Stimulated activated naive CD8-positive, alpha-beta T cell treated with anti-CD3 and anti-CD28 coated beads, Interleukin-15, Interleukin-2, amounts not matched to agents 100 ng/mL and 50 ng/mL, for 24 hours (primary cell): Measurements from ENCODE around the gene MYO1F.
A peak's percentile ranks its signal among the peaks of the same experiment; 100 is the strongest.
"Not testable (repeated sequence)": the region's sequence is repeated elsewhere in the genome, so short reads cannot be mapped to it uniquely, and the experiment has no call there.

ENCODE experiments used
- H3K27ac Mint-ChIP-seq: one replicate; pipeline ENCODE4 v1.8.0; 2021; ENCODE audit warnings: mild to moderate bottlenecking, mixed read lengths
- H3K27me3 Mint-ChIP-seq: one replicate; pipeline ENCODE4 v1.8.0; 2021; ENCODE audit warnings: mixed read lengths
- H3K36me3 Mint-ChIP-seq: one replicate; pipeline ENCODE4 v1.8.0; 2021; ENCODE audit warnings: low read depth, mixed read lengths
- H3K4me1 Mint-ChIP-seq: one replicate; pipeline ENCODE4 v1.8.0; 2021; ENCODE audit warnings: low read depth, mixed read lengths
- H3K4me3 Mint-ChIP-seq: one replicate; pipeline ENCODE4 v1.8.0; 2021; ENCODE audit warnings: mild to moderate bottlenecking, mixed read lengths
- H3K9me3 Mint-ChIP-seq: one replicate; pipeline ENCODE4 v1.8.0; 2021; ENCODE audit warnings: mixed read lengths

MYO1F gene

DNA sequence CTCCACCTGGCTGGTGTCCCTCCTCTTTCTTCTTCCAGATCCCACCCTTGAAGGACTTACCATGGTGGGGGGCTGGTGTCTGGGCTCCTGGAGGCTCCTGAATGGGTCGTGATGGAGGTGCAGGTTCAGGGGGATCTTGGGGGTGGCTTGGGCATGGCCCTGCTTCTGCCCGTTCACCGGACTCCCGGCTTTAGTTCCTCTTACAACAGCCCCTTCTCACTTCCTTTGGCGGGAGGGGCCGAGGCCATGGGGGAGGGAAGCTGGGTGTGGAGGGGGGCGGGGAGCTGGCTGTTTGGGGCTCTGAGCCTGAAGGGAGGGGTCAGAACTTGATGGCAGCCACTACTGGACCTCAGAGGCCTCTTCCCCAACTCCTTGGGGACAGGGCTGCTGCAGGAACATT lies at the start of gene MYO1F:
Gene MYO1F (minus strand): TSS at position 196 of the 400 bp plus-strand sequence. CDS start 133 bp downstream, at position 63.
- Mint-ChIP-seq H3K4me3 (peak within 1 kb of the TSS; percentile 87), H3K4me1 (peaks cover 61% of the 10 kb centered on the region), H3K36me3 (no peaks in the 10 kb centered on the region)

DNA sequence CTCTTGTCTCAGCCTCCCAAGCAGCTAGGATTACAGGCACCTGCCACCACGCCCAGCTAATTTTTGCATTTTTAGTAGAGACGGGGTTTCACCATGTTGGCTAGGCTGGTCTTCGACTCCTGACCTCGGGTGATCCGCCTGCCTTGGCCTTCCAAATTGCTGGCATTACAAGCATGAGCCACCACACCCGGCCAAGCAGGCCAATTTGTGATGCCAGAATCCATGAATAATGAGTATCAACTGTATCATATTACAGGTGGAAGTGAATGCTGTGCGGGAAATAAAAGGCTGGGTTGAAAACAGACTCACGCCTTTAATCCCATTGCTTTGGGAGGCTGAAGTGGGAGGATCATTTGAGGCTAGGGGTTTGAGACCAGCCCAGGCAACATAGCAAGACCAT lies 49.6 kb upstream of the MYO1F start:
- Mint-ChIP-seq H3K27me3 (no peaks in the 10 kb centered on the region), H3K27ac (no peak overlapping the region), H3K36me3 (no peaks in the 10 kb centered on the region), H3K9me3 (no peaks in the 10 kb centered on the region), H3K4me3 (no peak overlapping the region), H3K4me1 (no peaks in the 10 kb centered on the region)

More for the DNA sequence above, at the start of gene MYO1F:
- Mint-ChIP-seq H3K27me3 (peaks cover 3% of the 10 kb centered on the region), H3K9me3 (no peaks in the 10 kb centered on the region), H3K27ac (peak within 1 kb of the TSS; percentile 72)

DNA sequence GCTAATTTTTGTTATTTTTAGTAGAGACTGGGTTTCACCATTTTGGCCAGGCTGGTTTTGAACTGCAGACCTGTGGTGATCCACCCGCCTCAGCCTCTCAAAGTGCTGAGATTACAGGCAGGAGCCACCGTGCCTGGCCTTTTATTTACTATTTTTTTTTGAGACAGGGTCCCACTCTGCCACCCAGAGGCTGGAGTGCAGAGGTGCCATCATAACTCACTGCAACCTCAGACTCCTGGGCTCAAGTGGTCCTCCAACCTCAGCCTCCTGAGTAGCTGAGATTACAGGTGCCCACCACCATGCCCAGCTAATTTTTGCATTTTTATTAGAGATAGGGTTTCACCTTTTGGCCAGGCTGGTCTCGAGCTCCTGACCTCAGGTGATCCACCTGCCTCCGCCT lies 45.6 kb upstream of the MYO1F start:
- not testable (repeated sequence) for H3K4me1 Mint-ChIP-seq, H3K27me3 Mint-ChIP-seq, H3K27ac Mint-ChIP-seq, H3K9me3 Mint-ChIP-seq, H3K36me3 Mint-ChIP-seq, H3K4me3 Mint-ChIP-seq

DNA sequence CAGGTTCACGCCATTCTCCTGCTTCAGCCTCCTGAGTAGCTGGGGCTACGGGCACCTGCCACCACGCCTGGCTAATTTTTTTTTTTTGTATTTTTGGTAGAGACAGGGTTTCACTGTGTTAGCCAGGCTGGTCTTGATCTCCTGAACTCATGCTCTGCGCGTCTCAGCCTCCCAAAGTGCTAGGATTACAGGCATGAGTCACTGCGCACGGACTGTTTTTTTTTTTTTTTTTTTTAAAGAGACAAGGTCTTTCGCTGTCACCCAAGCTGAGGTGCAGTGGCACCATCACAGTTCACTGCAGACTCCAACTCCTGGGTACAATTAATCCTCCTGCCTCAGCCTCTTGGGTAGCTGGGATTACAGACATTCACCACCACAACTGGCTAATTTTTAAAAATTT lies 41.5 kb upstream of the MYO1F start:
- Mint-ChIP-seq H3K4me3 (no peak overlapping the region), H3K4me1 (peaks cover 8% of the 10 kb centered on the region), H3K27ac (no peak overlapping the region), H3K36me3 (no peaks in the 10 kb centered on the region), H3K9me3 (no peaks in the 10 kb centered on the region), H3K27me3 (no peaks in the 10 kb centered on the region)

DNA sequence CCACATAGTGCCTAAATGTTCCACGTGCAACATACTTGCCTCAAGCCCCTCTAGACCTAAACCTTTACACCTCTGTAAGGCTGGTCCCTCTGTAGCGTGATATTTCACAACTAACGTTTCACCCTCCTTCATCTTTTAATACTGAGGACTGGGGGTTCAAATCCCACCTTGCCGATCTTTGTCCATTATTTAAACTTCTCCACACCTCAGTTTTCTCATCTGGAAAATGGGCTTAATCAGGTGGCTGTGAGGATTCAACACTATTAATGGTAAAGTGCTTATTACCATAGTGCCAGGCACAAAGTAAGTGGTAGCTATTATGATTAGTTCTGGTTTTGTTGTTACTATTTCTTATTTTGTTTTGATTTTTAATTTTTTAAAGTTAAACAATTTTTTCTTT lies 40.7 kb upstream of the MYO1F start:
- Mint-ChIP-seq H3K36me3 (no peaks in the 10 kb centered on the region), H3K4me3 (no peak overlapping the region), H3K9me3 (no peaks in the 10 kb centered on the region)

DNA sequence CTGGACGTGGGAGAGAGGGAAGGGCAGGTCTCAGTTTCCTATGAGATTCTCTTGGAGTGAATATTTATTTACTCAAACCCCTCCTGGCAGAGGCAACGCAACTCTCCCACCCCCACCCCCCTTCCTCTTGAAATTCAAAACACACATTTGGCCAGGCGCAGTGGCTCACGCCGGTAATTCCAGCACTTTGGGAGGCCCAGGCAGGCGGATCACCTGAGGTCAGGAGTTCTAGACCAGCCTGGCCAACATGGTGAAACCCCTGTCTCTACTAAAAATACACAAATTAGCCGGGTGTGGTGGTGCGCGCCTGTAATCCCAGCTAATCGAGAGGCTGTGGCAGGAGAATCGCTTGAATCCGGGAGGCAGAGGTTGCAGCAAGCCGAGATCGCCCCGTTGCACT lies 40.1 kb upstream of the MYO1F start:
- H3K27ac Mint-ChIP-seq, H3K27me3 Mint-ChIP-seq, H3K36me3 Mint-ChIP-seq, H3K4me3 Mint-ChIP-seq, H3K9me3 Mint-ChIP-seq: not testable (repeated sequence)
- H3K4me1 Mint-ChIP-seq: peaks cover 14% of the 10 kb centered on the region

More for the DNA sequence above, 40.7 kb upstream of the MYO1F start:
- peaks cover 9% of the 10 kb centered on the region for H3K4me1 Mint-ChIP-seq
- no peak overlapping the region for H3K27ac Mint-ChIP-seq
- H3K27me3 Mint-ChIP-seq: no peaks in the 10 kb centered on the region

DNA sequence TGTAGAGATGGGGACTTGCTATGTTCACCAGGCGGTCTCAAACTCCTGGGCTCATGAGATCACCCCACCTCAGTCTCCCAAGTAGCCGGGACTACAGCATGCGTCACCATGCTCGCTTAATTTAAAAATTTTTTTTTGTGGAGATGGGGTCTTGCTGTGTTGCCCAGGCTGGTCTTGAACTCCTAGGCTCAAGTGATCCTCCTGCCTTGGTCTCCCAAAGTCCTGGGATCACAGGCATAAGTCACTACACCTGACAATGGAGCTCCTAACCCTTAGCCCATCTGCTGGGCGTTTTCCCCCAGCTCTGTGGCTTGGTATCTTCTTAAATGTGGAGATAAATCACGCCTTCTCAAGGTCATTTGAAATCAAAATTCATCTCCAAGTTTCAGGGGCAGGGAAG lies 39.6 kb upstream of the MYO1F start:
- Mint-ChIP-seq H3K9me3 (no peaks in the 10 kb centered on the region), H3K27me3 (no peaks in the 10 kb centered on the region), H3K27ac (no peak overlapping the region), H3K4me3 (no peak overlapping the region), H3K36me3 (no peaks in the 10 kb centered on the region), H3K4me1 (peaks cover 18% of the 10 kb centered on the region)

DNA sequence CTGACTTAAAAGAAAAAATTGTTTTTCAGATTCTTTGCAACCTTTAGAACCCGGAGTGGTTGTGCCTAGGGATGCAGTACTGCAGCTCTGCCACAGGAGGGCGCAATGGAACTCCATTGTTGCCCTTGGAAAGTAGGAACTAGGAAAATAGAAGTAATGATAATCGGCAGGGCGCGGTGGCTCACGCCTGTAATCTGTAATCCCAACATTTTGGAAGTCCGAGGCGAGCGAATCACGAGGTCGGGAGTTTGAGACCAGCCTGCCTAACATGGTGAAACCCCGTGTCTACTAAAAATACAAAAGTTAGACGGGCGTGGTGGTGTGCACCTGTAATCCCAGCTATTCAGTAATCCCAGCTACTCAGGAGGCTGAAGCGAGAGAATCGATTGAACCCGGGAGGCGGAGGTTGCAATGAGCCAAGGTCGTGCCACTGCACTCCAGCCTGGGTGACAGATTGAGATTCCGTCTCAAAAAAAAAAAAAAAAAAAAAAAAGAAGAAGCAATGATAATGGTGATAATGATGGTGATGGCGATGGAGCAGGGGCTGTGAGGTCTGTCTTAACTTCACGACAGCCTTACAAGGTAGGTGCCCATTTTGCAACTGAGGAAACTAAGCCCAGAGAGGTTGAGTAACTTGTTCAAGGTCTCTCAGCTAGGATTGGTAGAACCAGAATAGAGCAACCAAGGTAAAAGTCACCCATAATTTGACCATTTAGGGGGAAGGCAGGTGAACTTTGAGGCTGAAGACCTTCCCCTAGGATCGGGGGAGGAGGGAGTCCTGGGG lies 38.8 kb upstream of the MYO1F start:
- Mint-ChIP-seq H3K9me3 (no peaks in the 10 kb centered on the region), H3K27me3 (no peaks in the 10 kb centered on the region), H3K4me3 (no peak overlapping the region), H3K4me1 (peaks cover 22% of the 10 kb centered on the region), H3K36me3 (no peaks in the 10 kb centered on the region), H3K27ac (no peak overlapping the region)

DNA sequence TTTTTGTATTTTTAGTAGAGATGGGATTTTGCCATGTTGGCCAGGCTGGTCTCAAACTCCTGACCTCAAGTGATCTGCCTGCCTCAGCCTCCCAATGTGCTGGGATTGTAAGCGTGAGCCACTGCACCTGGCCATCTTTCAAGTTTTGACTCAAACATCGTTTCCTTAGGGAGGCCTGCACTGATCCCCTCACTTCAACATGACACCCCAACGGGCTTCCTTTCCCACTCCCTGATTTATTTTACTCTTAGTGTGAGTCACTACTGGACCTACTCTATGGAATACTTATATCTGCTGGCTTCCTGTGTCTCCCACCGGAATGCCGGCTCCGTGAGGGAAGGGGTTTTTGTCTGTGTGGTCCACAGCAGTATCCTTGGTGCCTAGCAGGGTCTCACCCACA lies 37.8 kb upstream of the MYO1F start:
- H3K4me3 Mint-ChIP-seq: no peak overlapping the region
- H3K27me3 Mint-ChIP-seq: peaks cover 3% of the 10 kb centered on the region
- H3K36me3 Mint-ChIP-seq: no peaks in the 10 kb centered on the region
- peaks cover 25% of the 10 kb centered on the region for H3K4me1 Mint-ChIP-seq
- no peaks in the 10 kb centered on the region for H3K9me3 Mint-ChIP-seq
- no peak overlapping the region for H3K27ac Mint-ChIP-seq

DNA sequence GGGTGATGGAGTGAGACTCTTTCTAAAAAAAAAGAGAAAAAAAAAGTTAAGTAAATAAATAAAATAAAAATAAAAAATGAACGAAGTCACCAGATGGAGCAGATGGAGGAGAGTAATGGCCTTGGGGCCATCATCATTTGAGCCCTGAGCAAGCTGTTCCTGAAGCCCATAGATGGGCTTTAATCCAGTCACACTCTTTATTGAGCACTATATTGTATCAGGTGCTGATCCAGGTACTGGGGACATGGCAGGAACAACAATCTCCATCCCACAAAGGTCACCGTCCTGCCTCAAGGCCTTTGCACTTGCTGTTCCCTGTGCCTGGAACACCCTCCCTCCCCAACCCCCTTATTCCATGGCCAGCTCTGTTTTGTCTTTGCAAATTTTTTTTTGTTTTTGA lies 37.2 kb upstream of the MYO1F start:
- H3K4me3 Mint-ChIP-seq: no peak overlapping the region
- H3K36me3 Mint-ChIP-seq: no peaks in the 10 kb centered on the region
- H3K4me1 Mint-ChIP-seq: peaks cover 30% of the 10 kb centered on the region
- no peaks in the 10 kb centered on the region for H3K9me3 Mint-ChIP-seq
- H3K27ac Mint-ChIP-seq: no peak overlapping the region
- peaks cover 6% of the 10 kb centered on the region for H3K27me3 Mint-ChIP-seq

DNA sequence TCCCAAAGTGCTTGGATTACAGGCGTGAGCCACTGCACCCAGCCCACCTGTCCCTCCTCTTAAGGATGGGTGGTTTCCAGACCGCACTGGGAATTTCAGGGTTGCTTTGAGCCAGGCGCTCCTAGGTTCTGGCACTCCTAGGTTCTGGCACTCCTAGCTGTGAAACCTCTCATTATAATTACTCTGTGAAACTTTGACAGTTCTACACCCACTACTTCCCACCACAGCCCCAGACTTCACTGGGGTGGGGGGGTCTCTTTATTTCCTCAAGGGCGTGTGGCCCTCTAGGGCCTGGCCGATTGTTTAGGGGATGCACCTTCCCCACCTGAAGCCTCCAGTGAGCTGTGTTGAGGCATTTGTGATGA lies 35.5 kb upstream of the MYO1F start:
- H3K27ac Mint-ChIP-seq: no peak overlapping the region
- H3K36me3 Mint-ChIP-seq: no peaks in the 10 kb centered on the region
- no peak overlapping the region for H3K4me3 Mint-ChIP-seq
- peaks cover 39% of the 10 kb centered on the region for H3K4me1 Mint-ChIP-seq
- peaks cover 6% of the 10 kb centered on the region for H3K27me3 Mint-ChIP-seq
- H3K9me3 Mint-ChIP-seq: no peaks in the 10 kb centered on the region

DNA sequence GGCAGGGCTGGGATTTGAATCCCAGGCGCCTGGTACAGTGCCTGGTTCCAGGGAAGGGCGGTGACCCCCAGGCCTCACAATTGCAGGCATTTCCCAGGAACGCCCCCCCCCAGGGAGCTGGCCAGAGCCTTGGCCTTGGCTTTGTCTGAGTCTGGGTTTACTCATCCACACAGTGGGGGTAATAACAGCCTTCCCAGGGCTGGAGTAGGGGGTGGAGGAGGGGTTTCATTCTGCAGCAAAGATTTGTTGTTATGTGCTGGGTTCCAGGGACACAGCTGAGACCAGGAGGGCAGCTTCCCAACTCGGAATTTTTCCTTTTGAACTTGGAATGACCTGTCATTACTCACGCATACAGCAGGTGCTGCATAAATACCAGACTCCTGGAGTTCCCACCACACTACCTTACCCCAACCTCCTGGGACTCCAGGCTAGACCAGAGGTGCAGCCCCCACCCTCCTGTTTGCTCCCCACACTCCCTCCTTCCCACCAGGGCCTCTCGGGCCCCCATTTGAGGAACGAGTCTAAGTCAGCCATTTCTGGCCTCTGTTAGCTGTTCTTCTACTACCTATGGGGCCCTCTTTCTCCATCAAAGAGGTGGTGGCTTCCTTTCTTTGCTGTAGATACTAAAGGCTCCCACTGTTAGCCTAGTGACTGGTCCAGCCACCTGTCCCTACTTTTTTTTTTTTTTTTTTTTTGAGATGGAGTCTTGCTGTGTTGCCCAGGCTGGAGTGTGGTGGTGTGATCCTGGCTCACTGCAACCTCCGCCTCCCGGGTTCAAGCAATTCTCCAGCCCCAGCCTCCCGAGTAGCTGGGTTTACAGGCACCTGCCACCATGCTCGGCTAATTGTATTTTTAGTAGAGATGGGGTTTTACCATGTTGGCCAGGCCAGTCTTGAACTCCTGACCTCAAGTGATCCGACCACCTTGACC lies 34.9 kb upstream of the MYO1F start:
- Mint-ChIP-seq H3K9me3 (no peaks in the 10 kb centered on the region), H3K27me3 (peaks cover 6% of the 10 kb centered on the region), H3K36me3 (no peaks in the 10 kb centered on the region), H3K27ac (no peak overlapping the region), H3K4me3 (no peak overlapping the region), H3K4me1 (peaks cover 39% of the 10 kb centered on the region)

DNA sequence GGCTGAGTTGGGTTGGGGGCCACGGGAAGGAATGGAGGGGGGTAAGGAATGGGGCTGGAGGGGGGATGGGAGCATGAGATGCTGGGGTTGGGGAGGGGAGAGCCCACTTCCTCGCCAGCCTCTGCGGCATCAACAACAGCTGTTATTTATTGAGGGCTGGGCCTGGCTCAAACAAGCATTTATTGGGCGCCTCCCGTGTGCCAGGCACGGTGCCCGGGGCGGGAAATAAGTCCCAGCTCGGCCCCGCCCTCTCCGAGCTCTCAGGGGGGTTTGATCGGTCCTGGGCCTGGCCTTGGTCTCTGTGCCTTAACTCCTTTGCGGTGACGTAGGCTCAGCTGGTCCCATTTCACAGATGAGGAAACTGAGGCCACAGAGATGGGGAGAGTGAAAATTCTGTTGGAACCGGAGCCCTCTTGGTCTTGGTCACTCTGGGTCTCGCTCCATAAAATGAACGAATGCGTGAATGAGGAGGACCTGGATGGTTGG lies 34.2 kb upstream of the MYO1F start:
- peaks cover 39% of the 10 kb centered on the region for H3K4me1 Mint-ChIP-seq
- peaks cover 6% of the 10 kb centered on the region for H3K27me3 Mint-ChIP-seq
- H3K36me3 Mint-ChIP-seq: no peaks in the 10 kb centered on the region
- H3K9me3 Mint-ChIP-seq: no peaks in the 10 kb centered on the region
- H3K27ac Mint-ChIP-seq: no peak overlapping the region
- no peak overlapping the region for H3K4me3 Mint-ChIP-seq

DNA sequence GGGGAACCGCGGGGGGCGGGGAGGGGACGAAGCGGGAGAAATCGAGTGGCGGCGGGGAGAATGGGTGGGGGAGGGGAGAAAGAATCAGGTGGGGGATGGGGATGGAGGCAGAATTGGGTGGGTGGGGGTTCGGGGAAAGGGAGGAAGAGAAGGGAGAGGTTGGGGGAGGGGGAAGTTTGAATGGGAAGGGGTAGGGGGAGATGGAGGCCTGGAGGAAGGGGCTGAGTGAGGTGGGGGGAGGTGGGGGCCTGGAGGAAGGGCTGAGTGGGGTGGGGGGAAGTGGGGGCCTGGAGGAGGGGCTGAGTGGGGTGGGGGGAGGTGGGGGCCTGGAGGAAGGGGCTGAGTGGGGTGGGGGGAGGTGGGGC lies 33.7 kb upstream of the MYO1F start:
- Mint-ChIP-seq H3K9me3 (no peaks in the 10 kb centered on the region), H3K4me1 (peaks cover 39% of the 10 kb centered on the region), H3K36me3 (no peaks in the 10 kb centered on the region), H3K27me3 (peaks cover 6% of the 10 kb centered on the region), H3K27ac (no peak overlapping the region), H3K4me3 (no peak overlapping the region)
